ENCODE data around the gene RFPL4A.

RFPL4A gene

DNA sequence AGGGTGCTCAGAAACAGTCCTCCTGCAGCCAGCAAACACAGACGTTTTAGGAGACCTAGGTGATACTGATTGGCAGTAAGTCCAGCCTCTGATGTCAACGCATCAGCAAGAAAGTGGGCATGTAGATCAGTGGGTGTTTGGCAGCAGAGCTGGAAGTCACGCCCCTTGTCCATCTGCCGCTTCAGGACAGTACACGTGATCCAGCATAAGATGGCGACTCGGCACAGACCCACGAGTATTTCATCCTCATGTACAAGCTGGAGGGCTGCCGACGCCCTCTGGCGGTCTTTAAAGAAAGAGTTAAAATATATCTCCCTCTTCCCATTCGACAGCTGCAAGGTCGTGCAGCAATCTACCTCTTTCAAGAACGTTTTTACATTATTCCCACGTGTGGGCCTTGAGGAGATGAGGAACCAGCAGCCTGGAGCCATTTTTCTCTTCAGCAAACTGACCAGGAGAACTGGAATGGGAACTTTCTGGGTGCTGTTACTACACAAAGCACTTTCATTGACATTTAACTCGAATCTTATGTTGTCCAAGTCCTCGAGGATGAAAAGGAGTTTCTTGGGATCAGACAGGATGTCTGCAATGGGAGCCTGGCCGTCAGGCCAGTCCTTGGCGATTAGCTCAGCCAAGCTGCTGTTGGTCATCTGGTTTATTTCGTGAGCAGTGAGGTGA is 50.6 kb downstream of the RFPL4A start:
- peak; percentile 31 for DNase-seq (ENCODE audit: low read depth)

DNA sequence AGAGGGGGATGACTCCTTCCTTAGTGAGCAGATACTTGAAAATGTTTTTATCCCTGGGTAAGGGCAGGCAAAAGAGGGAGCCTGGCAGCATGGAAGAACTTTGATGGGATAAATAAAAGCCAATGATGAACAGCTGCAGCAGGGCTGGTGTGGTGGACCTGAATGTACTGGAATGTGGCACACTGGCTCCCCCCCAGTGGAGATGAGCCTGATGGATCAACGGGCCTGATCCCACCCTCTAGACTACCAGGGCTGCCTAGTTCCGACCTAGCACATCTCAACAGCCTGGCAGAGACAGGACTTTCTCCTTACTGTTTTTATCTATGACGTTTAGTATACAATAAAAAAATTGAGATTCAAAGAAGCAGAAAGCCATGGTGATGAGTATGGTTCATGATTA is 52.4 kb downstream of the RFPL4A start:
- DNase-seq (ENCODE audit: low read depth), result no peak

GRCh38 chr19:55812449-55812848 is 53.6 kb downstream of the RFPL4A start:
- no peak for DNase-seq (ENCODE audit: low read depth)

All from activated T-cell treated with anti-CD3 and anti-CD28 coated beads for 48 hours (primary cell).